ENCODE measurements around the gene SMIM45.

SMIM45 gene

DNA sequence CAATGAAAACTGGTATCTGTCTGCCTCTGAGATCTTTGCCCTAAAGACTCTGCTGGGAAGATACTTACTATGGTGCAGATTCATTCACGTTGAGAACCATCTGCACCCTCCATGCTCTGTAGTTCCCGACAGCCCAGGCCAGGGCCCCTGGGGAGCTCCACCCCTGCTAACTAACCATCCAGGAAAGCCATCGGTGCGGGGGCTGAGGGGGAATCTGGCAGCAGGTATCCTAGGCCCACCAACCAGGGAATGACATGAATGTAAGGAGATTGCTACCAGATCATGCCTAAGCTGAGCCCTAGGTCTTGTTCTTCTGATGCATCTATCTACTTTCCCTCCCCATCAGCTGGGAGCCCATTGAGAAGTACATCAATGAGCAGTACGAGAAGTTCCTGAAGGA is 35.3 kb downstream of the SMIM45 start:
- no peak overlapping the region for H3K27ac ChIP-seq
- no peak for ATAC-seq (ENCODE audit: low FRiP score in 2 of 2)
- no peaks in the 10 kb centered on the region for H3K36me3 ChIP-seq
- TF ChIP-seq POLR2AphosphoS5 (IDR thresholded peaks at IDR 0.05) (no peak), EP300 (IDR thresholded peaks at IDR 0.05) (no peak)
- TF ChIP-seq, protein P1, sequence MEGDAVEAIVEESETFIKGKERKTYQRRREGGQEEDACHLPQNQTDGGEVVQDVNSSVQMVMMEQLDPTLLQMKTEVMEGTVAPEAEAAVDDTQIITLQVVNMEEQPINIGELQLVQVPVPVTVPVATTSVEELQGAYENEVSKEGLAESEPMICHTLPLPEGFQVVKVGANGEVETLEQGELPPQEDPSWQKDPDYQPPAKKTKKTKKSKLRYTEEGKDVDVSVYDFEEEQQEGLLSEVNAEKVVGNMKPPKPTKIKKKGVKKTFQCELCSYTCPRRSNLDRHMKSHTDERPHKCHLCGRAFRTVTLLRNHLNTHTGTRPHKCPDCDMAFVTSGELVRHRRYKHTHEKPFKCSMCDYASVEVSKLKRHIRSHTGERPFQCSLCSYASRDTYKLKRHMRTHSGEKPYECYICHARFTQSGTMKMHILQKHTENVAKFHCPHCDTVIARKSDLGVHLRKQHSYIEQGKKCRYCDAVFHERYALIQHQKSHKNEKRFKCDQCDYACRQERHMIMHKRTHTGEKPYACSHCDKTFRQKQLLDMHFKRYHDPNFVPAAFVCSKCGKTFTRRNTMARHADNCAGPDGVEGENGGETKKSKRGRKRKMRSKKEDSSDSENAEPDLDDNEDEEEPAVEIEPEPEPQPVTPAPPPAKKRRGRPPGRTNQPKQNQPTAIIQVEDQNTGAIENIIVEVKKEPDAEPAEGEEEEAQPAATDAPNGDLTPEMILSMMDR (IDR thresholded peaks at IDR 0.05): no peak
- no peaks in the 10 kb centered on the region for H3K9me3 ChIP-seq
- DNase-seq: no peak
- H3K4me3 ChIP-seq: no peak overlapping the region
- no peaks in the 10 kb centered on the region for H3K4me1 ChIP-seq
- WGBS, 2 donors: 94 to 97% methylated on average over 3 to 5 of the region's 5 CpGs
- no peaks in the 10 kb centered on the region for H3K27me3 ChIP-seq

DNA sequence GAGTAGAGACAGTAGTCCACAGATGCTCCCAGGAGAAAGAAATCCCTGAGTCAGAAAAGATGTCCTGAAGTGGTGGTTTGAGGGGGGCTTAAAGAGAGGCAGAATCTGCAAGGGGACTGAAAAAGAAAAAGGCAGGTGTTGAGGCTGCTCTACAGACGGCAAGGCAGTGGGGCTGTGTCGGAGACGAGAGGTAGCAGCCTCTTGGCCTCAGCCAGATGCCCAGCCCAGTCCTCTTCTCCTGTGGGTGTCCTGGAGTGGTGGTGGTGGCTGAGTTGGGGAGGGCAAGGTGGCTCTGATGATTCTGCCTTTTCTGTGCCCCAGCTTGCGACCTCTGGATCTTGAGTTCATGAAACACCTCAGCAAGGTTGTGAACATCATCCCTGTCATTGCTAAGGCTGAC is 37.3 kb downstream of the SMIM45 start:
- H3K36me3 ChIP-seq: no peaks in the 10 kb centered on the region
- H3K27ac ChIP-seq: no peak overlapping the region
- no peak for DNase-seq
- H3K4me3 ChIP-seq: no peak overlapping the region
- no peak for ATAC-seq (ENCODE audit: low FRiP score in 2 of 2)
- no peaks in the 10 kb centered on the region for H3K4me1 ChIP-seq
- no peaks in the 10 kb centered on the region for H3K9me3 ChIP-seq
- TF ChIP-seq POLR2A (IDR thresholded peaks at IDR 0.05): no peak
- no peak for TF ChIP-seq POLR2AphosphoS5 (IDR thresholded peaks at IDR 0.05)
- no peak for TF ChIP-seq EP300 (IDR thresholded peaks at IDR 0.05)
- TF ChIP-seq, protein P1 (IDR thresholded peaks at IDR 0.05): no peak
- 91 to 98% methylated on average over 4 of the region's 4 CpGs for WGBS, 2 donors
- H3K27me3 ChIP-seq: no peaks in the 10 kb centered on the region

DNA sequence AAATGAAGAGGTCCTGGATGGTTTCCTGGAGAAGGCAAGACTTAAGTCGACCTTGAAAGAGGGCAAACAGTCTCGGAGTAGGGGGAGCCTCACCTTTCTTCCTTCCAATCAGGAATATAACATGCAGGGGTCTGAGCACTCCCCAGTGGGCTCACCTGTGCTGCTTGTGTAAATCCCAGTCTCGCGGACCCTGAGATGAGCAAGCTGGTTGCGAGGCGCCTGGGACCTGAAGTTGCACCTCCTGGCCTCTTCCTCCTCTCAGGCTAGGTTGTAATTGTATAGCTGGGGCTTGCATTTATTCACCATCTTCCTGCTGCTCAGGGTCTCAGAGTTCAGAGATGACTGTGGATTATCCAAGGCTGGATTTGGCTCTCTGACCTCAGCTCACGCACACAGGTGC is 39.2 kb downstream of the SMIM45 start:
- WGBS, 2 donors: 88 to 98% methylated on average over 7 of the region's 7 CpGs
- DNase-seq: no peak

DNA sequence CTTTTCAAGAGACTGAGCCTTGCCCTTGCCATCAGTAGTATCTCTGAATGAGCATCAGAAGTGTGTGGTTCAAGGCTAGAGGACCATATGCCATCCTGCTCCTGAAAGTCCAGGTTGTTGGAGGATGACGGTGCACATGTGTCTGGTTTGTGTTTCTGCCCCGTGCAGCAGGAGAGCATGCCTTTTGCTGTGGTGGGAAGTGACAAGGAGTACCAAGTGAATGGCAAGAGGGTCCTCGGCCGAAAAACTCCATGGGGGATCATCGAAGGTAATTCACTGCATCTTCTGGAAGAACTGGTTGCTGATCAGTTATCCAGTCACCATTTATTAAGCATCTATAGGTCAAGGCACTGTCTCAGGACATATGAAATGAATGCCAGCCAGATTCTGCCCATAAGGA is 40.5 kb downstream of the SMIM45 start:
- Histone ChIP-seq H3K9me3 (no peaks in the 10 kb centered on the region), H3K27me3 (no peaks in the 10 kb centered on the region), H3K27ac (no peak overlapping the region), H3K36me3 (no peaks in the 10 kb centered on the region), H3K4me3 (no peak overlapping the region), H3K4me1 (no peaks in the 10 kb centered on the region)
- WGBS, 2 donors: 90 to 96% methylated on average over 5 of the region's 5 CpGs
- peak in 1 of 2 donors; percentile 2 for DNase-seq
- ATAC-seq (ENCODE audit: low FRiP score in 2 of 2): no peak
- TF ChIP-seq EP300 (IDR thresholded peaks at IDR 0.05) (no peak), POLR2AphosphoS5 (IDR thresholded peaks at IDR 0.05) (no peak), POLR2A (IDR thresholded peaks at IDR 0.05) (no peak)
- TF ChIP-seq, protein P1 (IDR thresholded peaks at IDR 0.05): no peak

More for the DNA sequence above, 39.2 kb downstream of the SMIM45 start:
- ATAC-seq (ENCODE audit: low FRiP score in 2 of 2): no peak
- H3K4me3 ChIP-seq: no peak overlapping the region
- no peak overlapping the region for H3K27ac ChIP-seq
- no peaks in the 10 kb centered on the region for H3K9me3 ChIP-seq
- no peak for TF ChIP-seq POLR2AphosphoS5 (IDR thresholded peaks at IDR 0.05)
- TF ChIP-seq EP300 (IDR thresholded peaks at IDR 0.05): no peak
- TF ChIP-seq, protein P1 (IDR thresholded peaks at IDR 0.05): no peak
- no peak for TF ChIP-seq POLR2A (IDR thresholded peaks at IDR 0.05)
- H3K4me1 ChIP-seq: no peaks in the 10 kb centered on the region
- H3K27me3 ChIP-seq: no peaks in the 10 kb centered on the region
- H3K36me3 ChIP-seq: no peaks in the 10 kb centered on the region

DNA sequence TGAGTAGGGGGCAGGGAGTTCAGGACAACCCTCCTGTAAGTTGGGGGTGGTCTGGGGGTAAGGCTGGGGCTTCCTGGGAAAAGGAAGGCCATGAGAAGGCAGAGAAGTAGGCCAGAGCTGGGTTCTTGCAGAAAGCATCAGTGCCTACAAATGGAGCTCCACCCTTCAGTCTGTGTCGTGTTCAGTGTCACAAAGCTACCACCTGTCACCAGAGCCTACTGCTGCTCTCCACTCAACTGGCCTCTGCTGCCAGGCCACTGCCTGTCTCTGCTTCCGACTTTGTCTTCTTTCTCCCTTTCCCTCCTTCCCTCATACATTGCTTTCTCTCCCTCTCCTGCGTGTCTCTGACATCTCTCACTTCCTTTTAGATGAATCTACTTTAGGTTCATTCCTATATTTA is 43.3 kb downstream of the SMIM45 start:
- H3K4me3 ChIP-seq: no peak overlapping the region
- TF ChIP-seq POLR2AphosphoS5 (IDR thresholded peaks at IDR 0.05) (no peak), EP300 (IDR thresholded peaks at IDR 0.05) (no peak), POLR2A (IDR thresholded peaks at IDR 0.05) (no peak)
- TF ChIP-seq, protein P1 (IDR thresholded peaks at IDR 0.05): no peak

More for the DNA sequence above, 43.3 kb downstream of the SMIM45 start:
- H3K4me1 ChIP-seq: peaks cover 0 to 20% (median 6%) of the 10 kb centered on the region in 4 donors
- H3K36me3 ChIP-seq: no peaks in the 10 kb centered on the region
- H3K27me3 ChIP-seq: no peaks in the 10 kb centered on the region
- DNase-seq (no peak), ATAC-seq (ENCODE audit: low FRiP score in 2 of 2) (no peak)
- no peaks in the 10 kb centered on the region for H3K9me3 ChIP-seq
- H3K27ac ChIP-seq: no peak overlapping the region
- 68 to 72% methylated on average over 3 of the region's 3 CpGs for WGBS, 2 donors
